ENCODE data around the gene EGFLAM. TPM values are rescaled to one million over a fixed set of nuclear protein-coding genes. Genes with fewer than 3 reads are reported as not detected.

Gene EGFLAM
- total RNA-seq, 1 experiment from 2014 or later: 0.33 TPM

DNA sequence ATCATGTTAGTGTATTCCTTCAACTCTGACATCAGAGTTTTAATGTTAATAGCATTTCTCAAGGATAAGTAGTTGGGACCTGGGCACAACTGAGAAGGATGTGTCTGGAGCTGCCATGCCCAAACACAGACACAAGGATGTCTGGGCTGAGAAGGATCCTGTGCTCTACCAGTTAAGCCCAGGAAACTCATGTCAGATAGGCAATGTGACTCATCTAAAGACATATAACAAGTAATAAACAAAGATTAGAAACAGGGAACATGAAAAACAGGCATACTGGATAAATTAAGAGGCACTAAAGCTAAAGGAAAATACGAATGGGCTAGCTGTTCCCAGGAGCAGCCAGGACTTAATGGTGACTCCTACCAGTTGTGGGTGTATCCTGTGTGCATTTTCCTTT, 9.1 kb upstream of the EGFLAM start:
- Histone ChIP-seq H2BK120ac (ENCODE audit: low read depth, low read length, poor library complexity, severe bottlenecking) (no peak overlapping the region), H3K23me2 (ENCODE audit: insufficient read length, low read depth, low read length, poor library complexity, severe bottlenecking) (no peaks in the 10 kb centered on the region), H3K23ac (ENCODE audit: insufficient read length, low read depth, low read length) (no peak overlapping the region), H4K91ac (ENCODE audit: insufficient read length, low read depth, low read length) (no peak overlapping the region), H3K9ac (ENCODE audit: extremely low read depth, insufficient read length, low read length) (no peak overlapping the region), H3K56ac (ENCODE audit: insufficient read length, low read depth, low read length) (no peak overlapping the region), H2AFZ (ENCODE audit: low read length) (no peak overlapping the region), H3T11ph (ENCODE audit: low read length) (no peak overlapping the region), H4K5ac (ENCODE audit: insufficient read length, low read depth, low read length) (no peak overlapping the region), H2BK15ac (ENCODE audit: low read depth, low read length) (no peak overlapping the region), H3K27ac (ENCODE audit: insufficient read length, low read depth, low read length) (no peak overlapping the region), H4K8ac (replicated peaks; ENCODE audit: insufficient read length, low read depth, low read length) (no peak overlapping the region), H3K4me2 (ENCODE audit: insufficient read depth, insufficient read length, low read length) (no peak overlapping the region), H2BK5ac (ENCODE audit: insufficient read length, low read length) (no peak overlapping the region), H3K14ac (ENCODE audit: insufficient read depth, low read length) (no peak overlapping the region), H2BK12ac (ENCODE audit: insufficient read length, low read depth, low read length) (no peak overlapping the region), H4K20me1 (ENCODE audit: control insufficient read depth, insufficient read depth, insufficient read length) (no peaks in the 10 kb centered on the region), H2AK5ac (ENCODE audit: insufficient read length, low read length) (no peak overlapping the region), H3K27me3 (ENCODE audit: insufficient read depth, low read length) (no peaks in the 10 kb centered on the region), H3K4ac (ENCODE audit: low read depth, low read length) (no peak overlapping the region), H3K4me1 (ENCODE audit: insufficient read depth, low read length) (no peaks in the 10 kb centered on the region), H2BK20ac (ENCODE audit: low read depth, low read length, poor library complexity, severe bottlenecking) (no peak overlapping the region), H3K18ac (ENCODE audit: insufficient read length, low read depth, low read length) (no peak overlapping the region), H3K79me2 (ENCODE audit: insufficient read depth, low read length) (no peaks in the 10 kb centered on the region), H3K79me1 (ENCODE audit: insufficient read depth, low read depth, low read length, poor library complexity, severe bottlenecking) (no peaks in the 10 kb centered on the region), H3K9me3 (ENCODE audit: control insufficient read depth, low read depth, low read length) (no peaks in the 10 kb centered on the region)
- Mint-ChIP-seq H3K36me3 (ENCODE audit: insufficient read depth in 1 of 3, low read depth in 3 of 3) (0 out of 7 replicates have a peak, but pooled peaks cover 0 to 3% (median 0%) of the 10 kb centered on the region in 3 experiments), H3K4me1 (no peaks in the 10 kb centered on the region), H3K27me3 (ENCODE audit: low read depth) (peaks cover 31% of the 10 kb centered on the region), H3K27ac (no peak overlapping the region), H3K9me3 (peaks cover 4 to 6% of the 10 kb centered on the region in 2 experiments; a peak in 4 of 5 replicates), H3K4me3 (no peak overlapping the region)
- no peak for DNase-seq
- TF ChIP-seq, protein P1, sequence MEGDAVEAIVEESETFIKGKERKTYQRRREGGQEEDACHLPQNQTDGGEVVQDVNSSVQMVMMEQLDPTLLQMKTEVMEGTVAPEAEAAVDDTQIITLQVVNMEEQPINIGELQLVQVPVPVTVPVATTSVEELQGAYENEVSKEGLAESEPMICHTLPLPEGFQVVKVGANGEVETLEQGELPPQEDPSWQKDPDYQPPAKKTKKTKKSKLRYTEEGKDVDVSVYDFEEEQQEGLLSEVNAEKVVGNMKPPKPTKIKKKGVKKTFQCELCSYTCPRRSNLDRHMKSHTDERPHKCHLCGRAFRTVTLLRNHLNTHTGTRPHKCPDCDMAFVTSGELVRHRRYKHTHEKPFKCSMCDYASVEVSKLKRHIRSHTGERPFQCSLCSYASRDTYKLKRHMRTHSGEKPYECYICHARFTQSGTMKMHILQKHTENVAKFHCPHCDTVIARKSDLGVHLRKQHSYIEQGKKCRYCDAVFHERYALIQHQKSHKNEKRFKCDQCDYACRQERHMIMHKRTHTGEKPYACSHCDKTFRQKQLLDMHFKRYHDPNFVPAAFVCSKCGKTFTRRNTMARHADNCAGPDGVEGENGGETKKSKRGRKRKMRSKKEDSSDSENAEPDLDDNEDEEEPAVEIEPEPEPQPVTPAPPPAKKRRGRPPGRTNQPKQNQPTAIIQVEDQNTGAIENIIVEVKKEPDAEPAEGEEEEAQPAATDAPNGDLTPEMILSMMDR (conservative IDR thresholded peaks at IDR 0.05): no peak
- WGBS (ENCODE audit: extremely low coverage, insufficient read length, low lambda C conversion rate): no CpG with 5 or more reads among the region's 1 CpG
